Islet of Langerhans (tissue), 1 donor: ENCODE data around the gene POLR2M.
A peak's percentile ranks its signal among the peaks of the same experiment; 100 is the strongest.

Source experiments
- FAIRE-seq: peaks from one replicate; lab custom pipeline; 2011; peaks lifted over from hg19 to GRCh38; lab: Jason Lieb, UNC

Gene POLR2M

GRCh38 chr15:57692709-57693108, 13.8 kb upstream of the POLR2M start:
- no peak for FAIRE-seq

- FAIRE-seq: no peak
Observed at GRCh38 chr15:57694279-57694678, 12.2 kb upstream of the POLR2M start.

DNA sequence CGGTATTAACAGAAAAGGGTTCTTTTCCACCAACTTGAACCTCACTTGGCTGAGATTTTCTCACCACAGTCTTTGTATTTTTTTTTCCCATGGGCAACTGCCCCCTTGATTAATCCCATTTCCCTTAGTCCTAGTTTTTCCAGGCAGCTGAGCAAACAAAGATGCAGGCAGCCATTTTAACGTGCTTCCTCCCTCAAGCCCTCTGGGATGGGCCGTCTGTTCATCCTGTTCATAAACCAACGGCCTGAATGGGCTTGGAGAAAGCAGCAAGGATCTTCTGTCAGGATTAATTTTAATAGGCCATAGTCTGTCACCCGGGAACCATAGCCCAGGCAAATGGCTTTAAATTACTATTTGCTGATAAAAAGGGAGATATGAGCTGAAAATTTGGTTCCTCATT, 10.4 kb upstream of the POLR2M start:
- FAIRE-seq: no peak

DNA sequence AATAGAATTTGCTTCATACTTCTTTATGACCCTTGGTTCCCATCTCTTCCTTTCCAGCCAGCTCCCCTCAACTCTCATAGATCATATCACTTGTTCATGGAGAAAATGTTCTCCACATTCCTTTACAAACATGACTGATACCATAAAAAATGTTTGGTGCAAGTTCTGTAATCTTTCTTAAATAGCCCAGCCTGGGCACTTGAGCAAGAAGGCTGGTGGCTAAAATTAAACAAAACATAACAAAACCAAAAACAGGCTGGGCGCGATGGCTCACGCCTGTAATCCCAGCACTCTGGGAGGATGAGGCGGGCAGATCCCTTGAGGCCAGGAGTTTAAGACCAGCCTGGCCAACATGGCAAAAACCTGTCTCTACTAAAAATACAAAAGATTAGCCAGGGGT, 8.9 kb upstream of the POLR2M start:
- FAIRE-seq: no peak

GRCh38 chr15:57698243-57698642, 8.3 kb upstream of the POLR2M start:
- FAIRE-seq: no peak

DNA sequence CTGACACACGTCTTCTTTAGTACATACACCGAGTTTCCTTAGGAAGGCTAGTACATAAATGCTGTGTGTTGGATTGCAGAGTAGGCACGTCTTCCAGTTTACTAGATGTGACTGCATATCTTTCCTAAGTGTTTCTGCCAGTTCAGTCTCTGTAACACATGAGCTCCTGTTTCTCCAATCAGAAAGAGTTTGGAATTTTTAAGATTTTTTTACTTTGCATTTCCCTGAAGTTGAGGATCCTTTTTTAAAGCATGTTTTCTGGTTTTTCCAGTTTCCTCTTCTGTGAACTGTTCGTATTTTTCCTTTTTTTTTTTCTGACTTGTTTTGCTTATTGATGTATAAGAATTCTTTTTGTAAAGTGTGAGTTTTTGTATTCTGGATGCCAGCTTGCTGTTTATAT, 7.5 kb upstream of the POLR2M start:
- FAIRE-seq: no peak

- no peak for FAIRE-seq
Observed at GRCh38 chr15:57703387-57703786, 3.1 kb upstream of the POLR2M start.

DNA sequence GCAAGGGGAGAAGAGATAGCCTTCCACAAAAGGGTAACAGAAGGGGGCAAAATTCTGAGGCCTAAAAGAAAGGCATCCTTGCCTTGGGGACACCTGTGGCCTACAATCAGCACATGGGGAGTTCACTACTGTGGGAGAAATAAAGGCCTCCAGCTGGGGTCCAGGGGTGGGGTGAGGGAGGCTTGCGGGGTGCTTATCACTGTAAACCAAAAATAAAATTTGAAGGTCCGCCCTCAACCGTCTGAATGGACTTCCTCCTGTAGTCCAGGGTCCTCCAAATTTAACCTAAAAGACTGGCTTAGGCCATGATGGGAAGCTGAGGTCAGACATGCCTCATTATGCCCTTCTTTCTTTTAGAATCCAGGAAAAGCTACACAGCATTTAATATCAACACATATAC, 2.1 kb upstream of the POLR2M start:
- no peak for FAIRE-seq

GRCh38 chr15:57705746-57706404, 639 bp upstream of the POLR2M start:
- no peak for FAIRE-seq

- FAIRE-seq: peak; percentile 60
Observed at GRCh38 chr15:57708047-57708446, 1.5 kb downstream of the POLR2M start.

- FAIRE-seq: no peak
Observed at GRCh38 chr15:57718309-57718708, 11.8 kb downstream of the POLR2M start.

DNA sequence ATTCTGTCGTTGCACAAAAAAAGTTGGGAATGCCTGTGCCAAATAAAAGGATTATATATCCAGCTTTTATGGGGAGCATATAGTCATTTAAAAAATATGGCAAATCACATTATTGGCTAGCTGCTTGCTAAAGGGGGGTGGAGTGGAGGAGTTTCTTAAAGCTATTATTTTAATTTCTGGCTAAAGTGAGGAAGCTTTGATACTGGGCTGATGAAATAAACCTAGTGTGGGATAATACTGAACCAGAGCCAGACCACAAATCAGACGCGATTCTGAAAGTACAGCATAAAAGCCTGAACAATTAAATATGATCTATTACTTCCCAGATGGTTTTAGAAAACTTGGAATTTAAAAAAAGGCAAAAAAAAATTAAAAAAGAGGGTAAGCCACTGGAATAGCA, 14.4 kb downstream of the POLR2M start:
- peak; percentile 36 for FAIRE-seq

GRCh38 chr15:57726411-57726810, 19.9 kb downstream of the POLR2M start:
- FAIRE-seq: no peak

DNA sequence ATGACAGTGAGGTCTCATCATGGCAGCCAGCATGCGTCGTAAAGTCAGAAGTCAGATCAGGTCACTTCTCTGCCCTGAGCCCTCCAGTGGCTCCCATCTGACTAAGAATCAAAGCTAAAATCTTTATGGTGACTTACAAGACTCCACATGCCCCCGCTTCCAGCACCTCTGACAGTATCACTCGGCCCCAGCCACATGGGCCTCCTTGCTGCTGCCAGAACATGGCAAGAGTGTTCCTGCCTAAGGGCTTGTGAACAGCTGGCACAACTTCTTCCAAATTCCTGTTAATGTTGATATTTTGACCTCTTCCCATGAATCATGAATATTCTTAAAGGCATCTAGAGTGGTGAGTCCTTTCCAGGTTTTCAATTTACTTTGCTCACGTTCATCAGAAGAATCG, 20.5 kb downstream of the POLR2M start:
- FAIRE-seq: no peak

DNA sequence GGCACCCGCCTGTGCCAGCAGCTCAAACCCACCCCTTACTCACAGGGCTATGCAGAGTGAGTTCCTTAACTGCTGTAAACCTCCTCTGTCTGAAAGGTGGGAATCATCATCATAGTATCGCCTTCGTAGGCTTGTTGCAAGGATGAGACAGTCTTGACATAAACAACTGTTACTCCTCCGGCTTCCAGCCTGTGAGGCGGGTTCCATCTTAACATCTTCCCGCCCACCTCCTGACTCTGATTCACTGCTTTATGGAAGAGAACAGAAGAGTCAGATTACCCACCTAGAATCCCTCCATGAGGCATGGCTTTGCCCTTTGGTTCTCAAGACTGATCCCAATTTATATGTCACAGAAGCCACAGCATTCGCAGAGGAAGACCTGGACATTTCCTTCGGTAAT, 21.9 kb downstream of the POLR2M start:
- FAIRE-seq: no peak

DNA sequence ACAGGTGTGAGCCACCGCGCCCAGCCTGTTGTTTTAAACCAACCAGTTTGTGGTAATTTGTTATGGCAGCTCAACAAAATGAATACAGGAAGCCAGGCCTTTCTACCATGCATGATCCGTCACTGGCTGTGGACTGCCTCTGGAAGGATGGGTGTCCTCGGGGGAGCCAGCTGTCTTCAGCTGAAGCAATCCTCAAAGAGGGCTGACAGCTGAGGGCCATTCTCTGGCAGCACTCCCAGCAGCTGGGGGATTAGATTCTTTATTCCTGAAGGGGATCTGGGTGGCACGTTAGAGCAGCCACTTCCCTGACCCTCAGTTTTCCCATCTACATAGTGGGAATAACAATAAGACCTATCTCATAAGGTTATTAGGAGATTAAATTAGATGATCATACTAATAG, 24.4 kb downstream of the POLR2M start:
- FAIRE-seq: no peak

DNA sequence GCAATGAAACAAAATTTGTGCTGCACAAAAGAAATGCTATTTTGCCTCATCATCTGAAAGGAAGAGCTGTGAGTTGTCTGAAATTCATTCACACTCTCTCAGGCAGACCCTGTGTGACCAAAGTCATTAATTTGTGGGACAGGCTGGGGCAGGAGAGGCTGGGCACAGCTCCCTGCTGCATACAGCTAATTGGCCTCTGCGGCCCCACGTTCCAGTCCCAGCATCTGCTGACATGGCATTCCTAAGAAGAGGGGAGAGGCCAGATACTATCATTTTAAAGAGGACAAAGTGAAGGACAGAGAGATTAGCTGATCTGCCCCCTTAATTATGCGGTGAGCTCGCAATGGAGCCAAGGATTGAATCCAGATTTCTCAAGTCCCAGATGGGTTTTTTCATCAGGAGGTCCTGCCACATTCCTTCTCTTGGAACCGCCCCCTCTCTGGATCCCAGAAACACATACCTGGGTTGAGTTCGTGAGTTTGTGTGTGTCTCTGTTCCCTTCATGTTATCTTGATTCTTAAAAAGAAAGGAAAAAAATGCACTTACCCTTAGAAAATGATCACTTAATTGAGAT, 25.1 kb downstream of the POLR2M start:
- FAIRE-seq: no peak

DNA sequence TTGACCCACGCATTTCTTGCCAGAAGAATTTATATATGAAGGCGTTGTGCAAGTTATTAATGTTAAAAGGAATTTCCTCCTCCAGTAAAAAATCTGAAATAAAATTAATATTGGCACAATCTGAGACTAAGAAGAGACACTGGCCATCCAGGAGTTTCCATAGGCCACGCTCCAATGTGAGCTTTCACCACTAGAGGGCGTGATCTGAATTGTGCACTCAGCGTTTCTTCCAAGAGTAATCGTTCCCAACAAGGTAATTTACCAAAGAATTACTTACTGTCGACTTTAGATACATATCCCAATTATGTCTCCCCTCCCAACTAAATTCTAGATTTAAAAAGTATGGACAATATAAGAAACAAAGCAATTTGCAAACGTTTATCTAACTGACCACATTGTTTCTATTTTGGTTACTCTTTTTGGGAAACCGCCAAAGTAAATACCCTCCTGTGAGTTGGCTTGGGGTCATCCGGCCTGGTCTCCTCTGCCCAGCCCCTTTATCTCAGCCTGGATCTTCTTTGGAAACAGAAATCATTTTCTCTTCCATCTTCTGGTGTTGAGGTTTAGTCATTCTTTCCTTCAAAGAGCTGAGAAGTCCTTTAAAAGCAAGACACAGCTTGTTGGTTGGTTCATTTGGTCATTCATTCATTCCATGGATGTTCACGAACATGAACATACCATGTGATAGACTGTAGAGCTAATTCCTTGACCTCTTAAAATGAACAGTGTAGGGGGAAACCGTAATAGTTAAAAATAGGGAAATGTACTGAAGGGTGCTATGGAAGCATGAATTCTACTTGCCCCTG, 26.2 kb downstream of the POLR2M start:
- peak; percentile 38 for FAIRE-seq

- FAIRE-seq: no peak
Observed at GRCh38 chr15:57734860-57735259, 28.3 kb downstream of the POLR2M start.

DNA sequence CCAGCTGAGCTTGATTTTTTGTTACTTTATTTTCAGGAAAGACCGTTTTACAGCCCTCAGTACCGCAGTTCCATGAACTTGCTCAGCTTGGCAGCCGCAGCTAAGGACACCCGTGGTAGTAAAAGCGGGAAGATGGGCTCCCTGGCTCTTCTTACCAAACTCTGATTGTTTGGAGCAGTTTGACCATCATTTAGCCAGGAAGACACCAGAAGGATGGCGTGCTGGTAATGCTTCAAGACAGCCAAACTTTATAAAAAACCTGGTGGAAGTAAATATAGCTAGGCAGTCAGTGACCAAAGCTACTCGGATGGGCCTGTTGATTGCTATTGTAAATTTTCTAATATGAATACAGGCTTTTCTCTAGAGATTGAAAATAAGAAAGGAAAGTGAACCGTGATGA, 28.9 kb downstream of the POLR2M start:
- no peak for FAIRE-seq

- no peak for FAIRE-seq
Observed at GRCh38 chr15:57735891-57736290, 29.4 kb downstream of the POLR2M start.

DNA sequence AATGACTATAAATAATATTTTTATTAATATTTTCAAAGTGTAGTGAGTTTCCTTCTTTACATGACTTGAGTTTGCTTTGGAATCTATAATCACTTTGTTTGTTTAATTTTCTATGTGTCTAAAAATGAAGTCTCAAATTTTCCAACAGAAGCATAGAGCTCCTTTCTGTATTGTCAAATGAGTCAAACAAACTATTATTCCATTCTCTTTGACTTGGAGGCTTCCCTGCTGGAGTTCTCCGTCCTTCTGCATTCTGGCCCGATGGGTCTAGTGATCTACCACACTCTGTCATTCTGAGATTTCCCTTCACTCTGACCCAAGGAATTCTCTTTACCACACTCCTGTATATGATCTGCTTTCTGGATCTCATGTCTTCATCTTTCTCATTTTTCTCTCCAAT, 30.1 kb downstream of the POLR2M start:
- no peak for FAIRE-seq

DNA sequence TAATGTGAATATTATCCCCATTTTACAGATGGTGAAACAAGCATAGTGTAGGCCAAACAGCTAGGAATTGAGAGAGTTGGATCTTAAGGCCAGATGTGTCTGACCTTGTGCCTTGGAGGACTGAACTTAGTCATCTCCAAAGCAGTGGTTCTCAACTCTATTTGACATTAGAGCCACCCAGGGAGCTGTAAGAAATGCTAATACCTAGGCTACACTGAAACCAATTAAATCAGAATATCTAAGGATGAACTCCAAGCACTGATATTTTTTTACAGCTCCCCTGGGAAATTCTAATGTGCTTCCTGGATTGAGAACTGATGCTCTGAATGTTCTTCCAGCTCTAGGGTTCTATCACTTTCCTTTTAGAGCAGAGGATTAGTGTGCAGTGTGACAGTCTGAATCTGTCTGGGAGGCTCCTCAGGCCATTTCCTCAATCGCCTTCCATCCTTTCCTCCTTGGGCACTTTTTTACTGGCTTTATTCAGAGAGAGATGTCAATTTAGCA, 32.3 kb downstream of the POLR2M start:
- FAIRE-seq: no peak

- no peak for FAIRE-seq
Observed at GRCh38 chr15:57740048-57740447, 33.5 kb downstream of the POLR2M start.
